ENCODE results near the gene CYTH1.

Gene CYTH1

DNA sequence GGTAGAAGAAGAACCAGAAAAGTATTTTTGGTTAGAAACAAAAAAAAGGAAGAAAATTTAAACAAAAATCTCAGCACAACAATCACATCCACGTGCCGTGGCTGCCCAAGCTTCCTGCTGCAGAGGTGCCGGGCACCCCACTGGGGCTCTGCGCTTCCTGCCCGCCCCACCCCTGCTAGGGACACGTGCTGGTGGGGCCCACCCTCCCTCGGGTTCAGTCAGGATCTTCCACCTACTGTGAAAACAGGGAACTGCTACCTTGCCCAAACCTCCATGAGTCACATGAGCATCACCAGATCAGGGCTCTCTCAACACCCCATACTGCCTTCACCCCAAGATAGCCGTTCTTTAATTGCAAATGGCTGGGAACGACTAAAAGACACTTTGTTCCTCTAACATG lies 24.4 kb upstream of the CYTH1 start:
- TF ChIP-seq YY1 (IDR thresholded peaks at IDR 0.05; ENCODE audit: low read depth) (no peak), TCF12 (IDR thresholded peaks at IDR 0.05; ENCODE audit: low read depth) (no peak), CREB1 (IDR thresholded peaks at IDR 0.05; ENCODE audit: low read depth) (no peak), EP300 (IDR thresholded peaks at IDR 0.05; ENCODE audit: borderline replicate concordance) (no peak), ZBTB7A (IDR thresholded peaks at IDR 0.05; ENCODE audit: low read depth) (no peak), EGR1 (IDR thresholded peaks at IDR 0.05) (no peak), CEBPB (IDR thresholded peaks at IDR 0.05) (no peak), RAD21 (IDR thresholded peaks at IDR 0.05; ENCODE audit: low read depth) (no peak)
- TF ChIP-seq, protein P1, sequence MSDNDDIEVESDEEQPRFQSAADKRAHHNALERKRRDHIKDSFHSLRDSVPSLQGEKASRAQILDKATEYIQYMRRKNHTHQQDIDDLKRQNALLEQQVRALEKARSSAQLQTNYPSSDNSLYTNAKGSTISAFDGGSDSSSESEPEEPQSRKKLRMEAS (IDR thresholded peaks at IDR 0.05) = no peak

DNA sequence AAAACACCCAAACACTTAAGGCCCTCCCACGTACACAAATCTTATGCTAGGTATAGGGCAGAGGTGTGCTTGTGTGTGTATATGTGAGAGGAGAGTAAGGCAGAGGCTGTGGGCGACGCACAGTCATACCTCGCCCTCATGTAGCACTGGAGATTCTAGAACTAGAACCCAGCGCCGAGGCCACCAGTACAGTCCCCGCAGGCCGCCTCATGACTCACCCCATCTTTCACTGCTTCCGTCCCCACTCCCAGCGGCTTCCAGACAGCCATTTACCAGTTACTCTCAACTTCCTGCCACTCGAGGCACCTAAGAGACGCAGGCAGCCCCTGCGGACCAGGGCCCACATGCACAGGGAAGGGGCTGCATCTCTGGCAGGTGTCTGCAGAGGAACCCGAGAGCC lies 23.2 kb upstream of the CYTH1 start:
- TF ChIP-seq TAF1 (IDR thresholded peaks at IDR 0.05; ENCODE audit: low read depth) (no peak), CREB1 (IDR thresholded peaks at IDR 0.05; ENCODE audit: low read depth) (no peak), EGR1 (IDR thresholded peaks at IDR 0.05) (no peak), RAD21 (IDR thresholded peaks at IDR 0.05; ENCODE audit: low read depth) (no peak), EP300 (IDR thresholded peaks at IDR 0.05; ENCODE audit: borderline replicate concordance) (no peak), ZBTB7A (IDR thresholded peaks at IDR 0.05; ENCODE audit: low read depth) (no peak), TEAD4 (IDR thresholded peaks at IDR 0.05) (no peak), CEBPB (IDR thresholded peaks at IDR 0.05) (no peak), NFIC (IDR thresholded peaks at IDR 0.05) (no peak), FOXM1 (IDR thresholded peaks at IDR 0.05; ENCODE audit: borderline replicate concordance, low read depth) (no peak), YY1 (IDR thresholded peaks at IDR 0.05; ENCODE audit: low read depth) (no peak), TCF12 (IDR thresholded peaks at IDR 0.05; ENCODE audit: low read depth) (no peak)
- TF ChIP-seq, protein P1 (IDR thresholded peaks at IDR 0.05) = no peak
- TF ChIP-seq, protein P2, sequence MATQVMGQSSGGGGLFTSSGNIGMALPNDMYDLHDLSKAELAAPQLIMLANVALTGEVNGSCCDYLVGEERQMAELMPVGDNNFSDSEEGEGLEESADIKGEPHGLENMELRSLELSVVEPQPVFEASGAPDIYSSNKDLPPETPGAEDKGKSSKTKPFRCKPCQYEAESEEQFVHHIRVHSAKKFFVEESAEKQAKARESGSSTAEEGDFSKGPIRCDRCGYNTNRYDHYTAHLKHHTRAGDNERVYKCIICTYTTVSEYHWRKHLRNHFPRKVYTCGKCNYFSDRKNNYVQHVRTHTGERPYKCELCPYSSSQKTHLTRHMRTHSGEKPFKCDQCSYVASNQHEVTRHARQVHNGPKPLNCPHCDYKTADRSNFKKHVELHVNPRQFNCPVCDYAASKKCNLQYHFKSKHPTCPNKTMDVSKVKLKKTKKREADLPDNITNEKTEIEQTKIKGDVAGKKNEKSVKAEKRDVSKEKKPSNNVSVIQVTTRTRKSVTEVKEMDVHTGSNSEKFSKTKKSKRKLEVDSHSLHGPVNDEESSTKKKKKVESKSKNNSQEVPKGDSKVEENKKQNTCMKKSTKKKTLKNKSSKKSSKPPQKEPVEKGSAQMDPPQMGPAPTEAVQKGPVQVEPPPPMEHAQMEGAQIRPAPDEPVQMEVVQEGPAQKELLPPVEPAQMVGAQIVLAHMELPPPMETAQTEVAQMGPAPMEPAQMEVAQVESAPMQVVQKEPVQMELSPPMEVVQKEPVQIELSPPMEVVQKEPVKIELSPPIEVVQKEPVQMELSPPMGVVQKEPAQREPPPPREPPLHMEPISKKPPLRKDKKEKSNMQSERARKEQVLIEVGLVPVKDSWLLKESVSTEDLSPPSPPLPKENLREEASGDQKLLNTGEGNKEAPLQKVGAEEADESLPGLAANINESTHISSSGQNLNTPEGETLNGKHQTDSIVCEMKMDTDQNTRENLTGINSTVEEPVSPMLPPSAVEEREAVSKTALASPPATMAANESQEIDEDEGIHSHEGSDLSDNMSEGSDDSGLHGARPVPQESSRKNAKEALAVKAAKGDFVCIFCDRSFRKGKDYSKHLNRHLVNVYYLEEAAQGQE (IDR thresholded peaks at IDR 0.05; ENCODE audit: low read depth) = no peak
- TF ChIP-seq, protein P3, sequence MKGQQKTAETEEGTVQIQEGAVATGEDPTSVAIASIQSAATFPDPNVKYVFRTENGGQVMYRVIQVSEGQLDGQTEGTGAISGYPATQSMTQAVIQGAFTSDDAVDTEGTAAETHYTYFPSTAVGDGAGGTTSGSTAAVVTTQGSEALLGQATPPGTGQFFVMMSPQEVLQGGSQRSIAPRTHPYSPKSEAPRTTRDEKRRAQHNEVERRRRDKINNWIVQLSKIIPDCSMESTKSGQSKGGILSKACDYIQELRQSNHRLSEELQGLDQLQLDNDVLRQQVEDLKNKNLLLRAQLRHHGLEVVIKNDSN (IDR thresholded peaks at IDR 0.05) = no peak

DNA sequence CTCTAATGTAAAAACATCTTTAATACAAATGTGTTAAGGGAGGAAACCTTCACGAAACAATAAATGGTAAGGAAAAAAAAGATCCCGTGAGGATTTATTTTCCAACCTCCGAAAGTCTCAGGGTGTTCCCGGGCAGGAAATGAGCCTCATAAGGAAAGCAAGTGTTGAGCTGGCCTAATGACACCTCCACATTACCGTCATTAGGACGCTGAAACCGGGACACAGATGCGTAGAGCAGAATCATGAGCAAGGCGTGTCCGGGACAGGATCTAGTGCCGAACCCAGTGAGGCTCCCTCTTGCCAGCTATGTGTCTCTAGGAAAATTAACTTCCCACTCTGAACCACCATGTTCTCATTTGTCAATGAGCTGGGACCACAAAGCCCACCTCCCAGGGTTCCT lies 22.7 kb upstream of the CYTH1 start:
- TF ChIP-seq FOXM1 (IDR thresholded peaks at IDR 0.05; ENCODE audit: borderline replicate concordance, low read depth) = no peak
- TF ChIP-seq, protein P1 (IDR thresholded peaks at IDR 0.05) = no peak
- TF ChIP-seq, protein P2 (IDR thresholded peaks at IDR 0.05; ENCODE audit: low read depth) = no peak
- no peak for TF ChIP-seq TAF1 (IDR thresholded peaks at IDR 0.05; ENCODE audit: low read depth)
- TF ChIP-seq YY1 (IDR thresholded peaks at IDR 0.05; ENCODE audit: low read depth) = no peak
- no peak for TF ChIP-seq NFIC (IDR thresholded peaks at IDR 0.05)
- no peak for TF ChIP-seq RAD21 (IDR thresholded peaks at IDR 0.05; ENCODE audit: low read depth)
- TF ChIP-seq CEBPB (IDR thresholded peaks at IDR 0.05) = no peak
- TF ChIP-seq, protein P3 (IDR thresholded peaks at IDR 0.05) = no peak
- no peak for TF ChIP-seq ZBTB7A (IDR thresholded peaks at IDR 0.05; ENCODE audit: low read depth)
- no peak for TF ChIP-seq CREB1 (IDR thresholded peaks at IDR 0.05; ENCODE audit: low read depth)
- no peak for TF ChIP-seq EGR1 (IDR thresholded peaks at IDR 0.05)

DNA sequence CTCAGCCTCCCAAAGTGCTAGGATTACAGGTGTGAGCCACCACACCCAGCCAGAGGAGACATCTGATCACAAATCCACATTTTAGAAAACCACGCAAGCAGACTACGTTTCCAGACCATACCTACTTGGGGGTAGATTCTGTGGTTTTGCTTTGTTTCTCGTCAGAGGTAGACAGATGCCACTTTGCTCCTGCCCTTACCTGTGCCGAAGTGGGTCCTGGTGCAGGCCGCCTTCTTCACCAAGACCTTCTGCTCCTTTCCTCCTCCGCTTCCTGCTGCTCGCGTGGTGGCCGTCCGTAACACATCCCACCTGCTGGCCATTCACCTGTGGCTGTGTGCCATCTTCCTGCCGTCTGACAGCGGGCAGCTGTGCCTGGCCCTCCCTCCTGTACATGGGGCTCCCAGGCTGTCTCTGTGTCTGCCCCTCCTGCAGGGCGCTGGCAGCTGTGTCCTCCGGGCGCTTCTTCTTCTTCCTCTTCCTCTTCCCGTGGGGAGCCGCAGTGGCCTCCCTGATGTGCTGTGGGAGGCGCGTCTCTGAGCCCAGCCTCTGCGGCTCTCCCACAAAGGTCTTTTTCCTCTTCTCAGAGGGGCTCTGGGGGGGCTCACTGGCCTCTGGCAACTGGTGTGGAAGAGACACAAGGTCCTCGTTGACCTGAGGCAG lies 21.2 kb upstream of the CYTH1 start:
- TF ChIP-seq RAD21 (IDR thresholded peaks at IDR 0.05; ENCODE audit: low read depth) (no peak), EGR1 (IDR thresholded peaks at IDR 0.05) (no peak)
- TF ChIP-seq, protein P2 (IDR thresholded peaks at IDR 0.05; ENCODE audit: low read depth) = no peak

All from Ishikawa (cell line).